Activated CD4-positive, alpha-beta T cell treated with anti-CD3 and anti-CD28 coated beads, Interleukin-2, amount 10 ng/mL, durations not matched to agents 7 days and 5 days (primary cell): ENCODE results near the gene NFATC4. TPM values are rescaled to one million over a fixed set of nuclear protein-coding genes. Genes with fewer than 3 reads are reported as not detected.

Source experiments
- CTCF ChIA-PET: fragments of 350-600 bp; sonication (Branson Sonifier 250); formaldehyde crosslinking; loops from one replicate; lab custom pipeline; 2021; ENCODE audit warnings: antibody characterized with exemption; lab: Charles Lee
- POLR2A ChIA-PET: fragments of 350-600 bp; sonication (Branson Sonifier 250); formaldehyde crosslinking; loops from one replicate; lab custom pipeline; 2021; ENCODE audit warnings: antibody characterized with exemption; lab: Charles Lee
- DNase-seq: peaks from one replicate; pipeline ENCODE4 v3.0.0-alpha.2; 2020
- H3K27ac Mint-ChIP-seq: one replicate; pipeline ENCODE4 v1.8.0; 2021; ENCODE audit warnings: mild to moderate bottlenecking, moderate library complexity, mixed read lengths
- H3K27me3 Mint-ChIP-seq: one replicate; pipeline ENCODE4 v1.8.0; 2021; ENCODE audit warnings: mixed read lengths
- H3K36me3 Mint-ChIP-seq: one replicate; pipeline ENCODE4 v1.8.0; 2021; ENCODE audit warnings: low read depth, mixed read lengths
- H3K4me1 Mint-ChIP-seq: one replicate; pipeline ENCODE4 v1.8.0; 2021; ENCODE audit warnings: mixed read lengths
- H3K4me3 Mint-ChIP-seq: one replicate; pipeline ENCODE4 v1.8.0; 2021; ENCODE audit warnings: mild to moderate bottlenecking, moderate library complexity, mixed read lengths
- H3K9me3 Mint-ChIP-seq: one replicate; pipeline ENCODE4 v1.8.0; 2021; ENCODE audit warnings: mixed read lengths
- total RNA-seq, 2 experiments: library from RNA; stranded (reverse); gene quantifications; one replicate each; pipeline ENCODE4 v1.2.3, GENCODE V29; 2021

The NFATC4 gene
- total RNA-seq, 2 experiments from 2014 or later, result not detected

GRCh38 chr14:24409956-24410355, 42.0 kb downstream of the NFATC4 start:
- Mint-ChIP-seq H3K9me3 (no peaks in the 10 kb centered on the region), H3K36me3 (no peaks in the 10 kb centered on the region), H3K27ac (no peak overlapping the region), H3K27me3 (peaks cover 5% of the 10 kb centered on the region), H3K4me1 (no peaks in the 10 kb centered on the region), H3K4me3 (no peak overlapping the region)
- ChIA-PET POLR2A (no interaction called here), CTCF (interaction anchor here (1.0 to 1.8 kb wide), 3 partner anchors 22 to 77 kb away, joined by 4 to 6 read pairs (median 5); no protein-coding TSS in a partner anchor)
- no peak for DNase-seq

- Mint-ChIP-seq H3K9me3 (no peaks in the 10 kb centered on the region), H3K4me1 (no peaks in the 10 kb centered on the region), H3K27me3 (no peaks in the 10 kb centered on the region), H3K27ac (no peak overlapping the region), H3K36me3 (no peaks in the 10 kb centered on the region), H3K4me3 (no peak overlapping the region)
- POLR2A ChIA-PET, result no interaction called here
- CTCF ChIA-PET, result interaction anchor here (0.8 to 3.4 kb wide), 5 partner anchors 14 to 78 kb away, joined by 3 to 19 read pairs (median 4); partner anchors contain the start of genes CBLN3 and KHNYN
- DNase-seq, result peak; percentile 42
Measured at GRCh38 chr14:24411443-24412389, 43.7 kb downstream of the NFATC4 start.

GRCh38 chr14:24414077-24414476, 46.1 kb downstream of the NFATC4 start:
- DNase-seq, result no peak
- H3K27me3 Mint-ChIP-seq, result peaks cover 3% of the 10 kb centered on the region
- no peak overlapping the region for H3K27ac Mint-ChIP-seq
- no peak overlapping the region for H3K4me3 Mint-ChIP-seq
- ChIA-PET POLR2A (no interaction called here), CTCF (interaction anchor here (0.5 to 3.4 kb wide), 3 partner anchors 17 to 131 kb away, joined by 3 to 19 read pairs (median 3); partner anchors contain the start of genes CBLN3 and KHNYN)
- H3K9me3 Mint-ChIP-seq, result no peaks in the 10 kb centered on the region
- H3K4me1 Mint-ChIP-seq, result no peaks in the 10 kb centered on the region
- no peaks in the 10 kb centered on the region for H3K36me3 Mint-ChIP-seq

GRCh38 chr14:24414732-24415420, 46.9 kb downstream of the NFATC4 start:
- Mint-ChIP-seq H3K4me3 (no peak overlapping the region), H3K9me3 (no peaks in the 10 kb centered on the region), H3K27me3 (peaks cover 4% of the 10 kb centered on the region), H3K27ac (no peak overlapping the region), H3K4me1 (no peaks in the 10 kb centered on the region), H3K36me3 (no peaks in the 10 kb centered on the region)
- no peak for DNase-seq
- ChIA-PET CTCF (interaction anchor here (1.0 to 3.4 kb wide), 2 partner anchors 16 to 79 kb away, joined by 3 to 19 read pairs; partner anchors contain the start of genes CBLN3 and KHNYN), POLR2A (no interaction called here)

GRCh38 chr14:24415421-24416253, 47.7 kb downstream of the NFATC4 start:
- Mint-ChIP-seq H3K36me3 (no peaks in the 10 kb centered on the region), H3K4me3 (no peak overlapping the region), H3K9me3 (no peaks in the 10 kb centered on the region), H3K4me1 (no peaks in the 10 kb centered on the region), H3K27me3 (peaks cover 4% of the 10 kb centered on the region), H3K27ac (no peak overlapping the region)
- CTCF ChIA-PET, result interaction anchor here (1.0 kb wide), 1 partner anchor 80 kb away, joined by 3 read pairs; no protein-coding TSS in a partner anchor
- POLR2A ChIA-PET, result no interaction called here
- DNase-seq, result no peak

- Mint-ChIP-seq H3K9me3 (no peaks in the 10 kb centered on the region), H3K27me3 (peaks cover 8% of the 10 kb centered on the region), H3K36me3 (no peaks in the 10 kb centered on the region), H3K4me3 (no peak overlapping the region), H3K27ac (no peak overlapping the region), H3K4me1 (no peaks in the 10 kb centered on the region)
- DNase-seq, result no peak
- POLR2A ChIA-PET, result no interaction called here
- CTCF ChIA-PET, result interaction anchor here (1.0 to 1.1 kb wide), 3 partner anchors 9 to 80 kb away, joined by 3 to 4 read pairs (median 3); no protein-coding TSS in a partner anchor
Measured at GRCh38 chr14:24416254-24416931, 48.4 kb downstream of the NFATC4 start.

GRCh38 chr14:24416932-24417619, 49.1 kb downstream of the NFATC4 start:
- Mint-ChIP-seq H3K27ac (no peak overlapping the region), H3K4me1 (no peaks in the 10 kb centered on the region), H3K27me3 (peaks cover 8% of the 10 kb centered on the region), H3K4me3 (no peak overlapping the region), H3K9me3 (no peaks in the 10 kb centered on the region), H3K36me3 (no peaks in the 10 kb centered on the region)
- POLR2A ChIA-PET, result interaction anchor here (0.7 kb wide), 1 partner anchor 47 kb away, joined by 3 read pairs; no protein-coding TSS in a partner anchor
- CTCF ChIA-PET, result interaction anchor here (1.0 to 1.1 kb wide), 2 partner anchors 9 to 19 kb away, joined by 3 to 4 read pairs; no protein-coding TSS in a partner anchor
- DNase-seq, result no peak

GRCh38 chr14:24417832-24418491, 50.0 kb downstream of the NFATC4 start:
- DNase-seq, result no peak
- H3K9me3 Mint-ChIP-seq, result no peaks in the 10 kb centered on the region
- H3K36me3 Mint-ChIP-seq, result no peaks in the 10 kb centered on the region
- ChIA-PET CTCF (interaction anchor here (1.0 kb wide), 1 partner anchor 8 kb away, joined by 3 read pairs; no protein-coding TSS in a partner anchor), POLR2A (interaction anchor here (0.7 to 1.3 kb wide), 2 partner anchors 12 to 48 kb away, joined by 3 to 8 read pairs; partner anchors contain the start of genes CBLN3 and KHNYN)
- no peaks in the 10 kb centered on the region for H3K4me1 Mint-ChIP-seq
- no peak overlapping the region for H3K27ac Mint-ChIP-seq
- H3K4me3 Mint-ChIP-seq, result no peak overlapping the region
- peaks cover 8% of the 10 kb centered on the region for H3K27me3 Mint-ChIP-seq

- DNase-seq, result no peak
- H3K9me3 Mint-ChIP-seq, result no peaks in the 10 kb centered on the region
- ChIA-PET POLR2A (interaction anchor here (1.3 kb wide), 1 partner anchor 12 kb away, joined by 8 read pairs; the partner anchor contains the start of genes CBLN3 and KHNYN), CTCF (interaction anchor here (1.8 kb wide), 1 partner anchor 13 kb away, joined by 6 read pairs; no protein-coding TSS in a partner anchor)
- no peaks in the 10 kb centered on the region for H3K4me1 Mint-ChIP-seq
- H3K36me3 Mint-ChIP-seq, result no peaks in the 10 kb centered on the region
- peaks cover 8% of the 10 kb centered on the region for H3K27me3 Mint-ChIP-seq
- no peak overlapping the region for H3K4me3 Mint-ChIP-seq
- H3K27ac Mint-ChIP-seq, result no peak overlapping the region
Measured at GRCh38 chr14:24418492-24418873, 50.5 kb downstream of the NFATC4 start.

- no peak overlapping the region for H3K27ac Mint-ChIP-seq
- H3K27me3 Mint-ChIP-seq, result peaks cover 8% of the 10 kb centered on the region
- CTCF ChIA-PET, result interaction anchor here (3.6 to 4.1 kb wide), 2 partner anchors 9 to 89 kb away, joined by 18 to 22 read pairs; no protein-coding TSS in a partner anchor
- no peaks in the 10 kb centered on the region for H3K9me3 Mint-ChIP-seq
- DNase-seq, result no peak
- H3K36me3 Mint-ChIP-seq, result no peaks in the 10 kb centered on the region
- H3K4me1 Mint-ChIP-seq, result peaks cover 23% of the 10 kb centered on the region
- POLR2A ChIA-PET, result no interaction called here
- H3K4me3 Mint-ChIP-seq, result no peak overlapping the region
Measured at GRCh38 chr14:24422261-24422660, 54.3 kb downstream of the NFATC4 start.
